Muscle layer of colon (tissue), 2 donors: ENCODE results near the gene CER1.

Source experiments
- H3K27ac ChIP-seq: one replicate; pipeline ENCODE4 v1.7.0; 2013; ENCODE audit warnings: low read depth, mild to moderate bottlenecking, low read length, moderate library complexity
- H3K27me3 ChIP-seq, 2 donors: one replicate each; pipeline ENCODE4 v1.7.0; 2013; ENCODE audit warnings: low read length in 2 of 2, mild to moderate bottlenecking in 2 of 2; ENCODE audit not compliant: insufficient read depth in 2 of 2, control insufficient read depth in 1 of 2
- H3K36me3 ChIP-seq: one replicate; pipeline ENCODE4 v1.7.0; 2013; ENCODE audit warnings: mild to moderate bottlenecking, low read length; ENCODE audit not compliant: insufficient read depth
- H3K4me1 ChIP-seq: one replicate; pipeline ENCODE4 v1.7.0; 2013; ENCODE audit warnings: mild to moderate bottlenecking, low read length; ENCODE audit not compliant: insufficient read depth
- H3K4me3 ChIP-seq, 2 donors: one replicate each; pipeline ENCODE4 v1.7.0; 2013; ENCODE audit warnings: low read length in 2 of 2, low read depth in 1 of 2, mild to moderate bottlenecking in 1 of 2, moderate library complexity in 1 of 2
- H3K9ac ChIP-seq: one replicate; pipeline ENCODE4 v1.7.0; 2013; ENCODE audit warnings: low read length
- H3K9me3 ChIP-seq: one replicate; pipeline ENCODE4 v1.7.0; 2013; ENCODE audit warnings: mild to moderate bottlenecking, low read length
- donor health status: abdominal sarcoma.
- donor health status: Adenocarcinoma of cecum.

Gene CER1

GRCh38 chr9:14722391-14723035 lies at the start of gene CER1:
Gene CER1, minus strand, starts transcription at chr9:14722733. Its CDS starts 61 bp downstream, at chr9:14722672.
- H3K9me3 ChIP-seq: no peaks in the 10 kb centered on the region
- no peak within 1 kb of the TSS for H3K4me3 ChIP-seq
- no peaks in the 10 kb centered on the region for H3K36me3 ChIP-seq
- no peaks in the 10 kb centered on the region for H3K27me3 ChIP-seq
- no peak within 1 kb of the TSS for H3K27ac ChIP-seq
- no peaks in the 10 kb centered on the region for H3K4me1 ChIP-seq
- no peak within 1 kb of the TSS for H3K9ac ChIP-seq

GRCh38 chr9:14770592-14770991 lies 48.1 kb upstream of the CER1 start:
- Histone ChIP-seq H3K9me3 (no peaks in the 10 kb centered on the region), H3K9ac (no peak overlapping the region), H3K27me3 (no peaks in the 10 kb centered on the region), H3K4me3 (no peak overlapping the region), H3K36me3 (peaks cover 21% of the 10 kb centered on the region), H3K27ac (no peak overlapping the region), H3K4me1 (no peaks in the 10 kb centered on the region)

- no peak overlapping the region for H3K27ac ChIP-seq
- H3K9me3 ChIP-seq: no peaks in the 10 kb centered on the region
- peaks cover 18% of the 10 kb centered on the region for H3K36me3 ChIP-seq
- H3K4me3 ChIP-seq: no peak overlapping the region
- no peak overlapping the region for H3K9ac ChIP-seq
- H3K27me3 ChIP-seq: no peaks in the 10 kb centered on the region
- no peaks in the 10 kb centered on the region for H3K4me1 ChIP-seq
These were observed 46.7 kb upstream of the CER1 start for GRCh38 chr9:14769230-14769571.

- Histone ChIP-seq H3K4me3 (peak overlapping the region in 1 of 2 donors; percentile 22), H3K36me3 (peaks cover 21% of the 10 kb centered on the region), H3K27ac (no peak overlapping the region), H3K9ac (no peak overlapping the region), H3K4me1 (no peaks in the 10 kb centered on the region), H3K27me3 (no peaks in the 10 kb centered on the region), H3K9me3 (no peaks in the 10 kb centered on the region)
These were observed 46.1 kb upstream of the CER1 start for GRCh38 chr9:14768405-14769229.

- Histone ChIP-seq H3K4me3 (no peak overlapping the region), H3K27me3 (no peaks in the 10 kb centered on the region), H3K9me3 (no peaks in the 10 kb centered on the region), H3K36me3 (peaks cover 26% of the 10 kb centered on the region), H3K4me1 (no peaks in the 10 kb centered on the region), H3K27ac (no peak overlapping the region), H3K9ac (no peak overlapping the region)
These were observed 43.8 kb upstream of the CER1 start for GRCh38 chr9:14766299-14766698.

DNA sequence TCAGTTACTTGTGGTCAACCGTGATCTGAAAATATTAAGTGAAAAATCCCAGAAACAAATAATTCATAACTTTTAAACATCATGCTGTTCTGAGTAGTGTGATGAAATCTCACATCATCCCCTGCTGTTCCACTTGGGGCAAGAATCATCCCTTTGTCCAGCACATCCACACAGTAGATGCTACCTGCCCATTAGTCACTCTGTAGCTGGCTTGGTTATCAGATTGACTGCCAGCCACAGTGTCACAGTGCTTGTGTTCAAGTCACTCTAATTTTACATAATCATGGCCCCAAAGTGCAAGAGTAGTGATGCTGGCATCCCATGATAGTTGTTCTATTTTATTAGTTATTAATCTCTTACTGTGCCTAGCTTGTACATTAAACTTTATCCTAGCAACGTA lies 39.1 kb upstream of the CER1 start:
- no peaks in the 10 kb centered on the region for H3K4me1 ChIP-seq
- H3K27me3 ChIP-seq: no peaks in the 10 kb centered on the region
- no peak overlapping the region for H3K27ac ChIP-seq
- H3K4me3 ChIP-seq: no peak overlapping the region
- H3K9ac ChIP-seq: no peak overlapping the region
- no peaks in the 10 kb centered on the region for H3K9me3 ChIP-seq
- H3K36me3 ChIP-seq: peaks cover 29% of the 10 kb centered on the region

- H3K27me3 ChIP-seq: no peaks in the 10 kb centered on the region
- no peak overlapping the region for H3K27ac ChIP-seq
- H3K4me1 ChIP-seq: no peaks in the 10 kb centered on the region
- H3K9me3 ChIP-seq: no peaks in the 10 kb centered on the region
- no peak overlapping the region for H3K9ac ChIP-seq
- peaks cover 26% of the 10 kb centered on the region for H3K36me3 ChIP-seq
- H3K4me3 ChIP-seq: no peak overlapping the region
These were observed 37.5 kb upstream of the CER1 start for GRCh38 chr9:14760060-14760459.

DNA sequence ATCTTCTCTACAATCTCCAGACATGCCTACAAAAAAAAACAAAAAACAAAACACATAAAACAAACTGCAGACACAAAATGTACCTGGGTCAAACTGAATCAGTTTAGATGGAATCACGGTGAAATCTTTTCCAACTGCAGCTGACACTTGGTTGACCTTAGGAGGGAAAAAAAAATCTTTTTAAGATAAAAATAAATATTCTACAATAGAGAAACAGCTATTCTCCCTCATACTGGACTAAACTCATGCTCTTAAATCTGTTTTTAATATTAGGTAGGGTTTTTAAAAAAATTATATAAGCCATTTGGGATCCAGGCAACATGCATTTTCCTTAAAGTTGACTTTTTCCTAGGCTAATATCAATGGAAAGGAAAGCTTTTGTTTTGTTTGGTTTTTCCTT lies 33.8 kb upstream of the CER1 start:
- Histone ChIP-seq H3K27me3 (no peaks in the 10 kb centered on the region), H3K27ac (no peak overlapping the region), H3K9ac (no peak overlapping the region), H3K4me1 (peaks cover 5% of the 10 kb centered on the region), H3K9me3 (no peaks in the 10 kb centered on the region), H3K36me3 (peaks cover 25% of the 10 kb centered on the region), H3K4me3 (no peak overlapping the region)

- no peaks in the 10 kb centered on the region for H3K9me3 ChIP-seq
- peaks cover 5% of the 10 kb centered on the region for H3K4me1 ChIP-seq
- H3K4me3 ChIP-seq: no peak overlapping the region
- H3K27me3 ChIP-seq: no peaks in the 10 kb centered on the region
- H3K36me3 ChIP-seq: peaks cover 38% of the 10 kb centered on the region
- H3K9ac ChIP-seq: no peak overlapping the region
- H3K27ac ChIP-seq: no peak overlapping the region
These were observed 30.3 kb upstream of the CER1 start for GRCh38 chr9:14752871-14753270.

DNA sequence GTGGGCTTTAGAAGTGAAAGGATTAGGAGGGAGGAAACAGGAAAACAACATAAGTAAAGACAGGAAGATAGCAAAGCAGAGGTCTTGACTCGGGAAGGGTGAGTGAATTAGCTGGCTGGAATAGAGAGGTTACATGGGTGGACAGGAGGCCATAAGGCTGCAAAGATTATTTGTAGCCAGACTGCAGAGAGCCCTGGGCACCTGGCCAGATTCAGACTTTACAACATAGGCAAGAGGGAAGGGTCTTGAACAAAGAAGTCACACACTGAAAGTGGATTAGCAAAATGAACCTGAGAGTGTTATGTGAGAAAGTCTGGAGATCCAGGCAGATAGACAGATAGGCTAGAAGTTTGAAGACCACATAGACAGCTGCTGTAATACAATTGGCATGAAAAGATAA lies 29.7 kb upstream of the CER1 start:
- Histone ChIP-seq H3K27ac (no peak overlapping the region), H3K9ac (no peak overlapping the region), H3K4me3 (no peak overlapping the region), H3K4me1 (peaks cover 5% of the 10 kb centered on the region), H3K9me3 (no peaks in the 10 kb centered on the region), H3K36me3 (peaks cover 36% of the 10 kb centered on the region), H3K27me3 (no peaks in the 10 kb centered on the region)

DNA sequence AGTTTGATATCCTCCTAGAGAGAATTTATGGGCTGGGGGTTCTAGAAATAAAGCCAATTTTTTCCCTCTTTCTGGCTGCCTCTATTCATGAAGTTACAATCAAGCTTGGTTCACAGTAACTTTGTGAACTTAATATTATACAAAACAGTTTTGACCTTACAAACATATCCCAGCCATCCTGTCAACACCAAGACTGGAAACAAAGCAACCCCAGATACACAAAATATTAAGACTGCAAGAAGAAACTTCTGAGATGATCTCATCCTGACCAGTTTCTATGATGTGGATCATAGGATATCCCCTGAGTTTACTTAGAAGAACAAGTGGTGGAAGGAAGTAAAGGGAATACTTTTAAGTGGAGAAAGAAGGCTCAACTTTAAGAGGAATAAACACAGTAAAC lies 28.3 kb upstream of the CER1 start:
- H3K36me3 ChIP-seq: peaks cover 50% of the 10 kb centered on the region
- no peak overlapping the region for H3K4me3 ChIP-seq
- H3K4me1 ChIP-seq: peaks cover 5% of the 10 kb centered on the region
- H3K9me3 ChIP-seq: no peaks in the 10 kb centered on the region
- no peak overlapping the region for H3K9ac ChIP-seq
- H3K27me3 ChIP-seq: no peaks in the 10 kb centered on the region
- H3K27ac ChIP-seq: no peak overlapping the region

- Histone ChIP-seq H3K27ac (no peak overlapping the region), H3K27me3 (no peaks in the 10 kb centered on the region), H3K36me3 (peaks cover 45% of the 10 kb centered on the region), H3K4me3 (no peak overlapping the region), H3K9ac (no peak overlapping the region), H3K4me1 (peaks cover 5% of the 10 kb centered on the region), H3K9me3 (no peaks in the 10 kb centered on the region)
These were observed 27.2 kb upstream of the CER1 start for GRCh38 chr9:14749741-14750211.
